ENCODE results near the gene MLC1. TPM values are rescaled to one million over a fixed set of nuclear protein-coding genes. Genes with fewer than 3 reads are reported as not detected.

The MLC1 gene
- total RNA-seq, 1 donor from 2014 or later, result not detected

- no peak for DNase-seq (ENCODE audit: low read depth)
- H3K4me3 ChIP-seq (ENCODE audit: low read depth, low read length), result no peak overlapping the region
- no peak for TF ChIP-seq CTCF (conservative IDR thresholded peaks at IDR 0.05; ENCODE audit: low read depth, low read length)
These were observed 36.0 kb upstream of the MLC1 start for GRCh38 chr22:50121202-50121740.

GRCh38 chr22:50119768-50120251 lies 34.6 kb upstream of the MLC1 start:
- DNase-seq (ENCODE audit: low read depth), result no peak
- no peak overlapping the region for H3K4me3 ChIP-seq (ENCODE audit: low read depth, low read length)
- TF ChIP-seq CTCF (conservative IDR thresholded peaks at IDR 0.05; ENCODE audit: low read depth, low read length), result no peak

DNA sequence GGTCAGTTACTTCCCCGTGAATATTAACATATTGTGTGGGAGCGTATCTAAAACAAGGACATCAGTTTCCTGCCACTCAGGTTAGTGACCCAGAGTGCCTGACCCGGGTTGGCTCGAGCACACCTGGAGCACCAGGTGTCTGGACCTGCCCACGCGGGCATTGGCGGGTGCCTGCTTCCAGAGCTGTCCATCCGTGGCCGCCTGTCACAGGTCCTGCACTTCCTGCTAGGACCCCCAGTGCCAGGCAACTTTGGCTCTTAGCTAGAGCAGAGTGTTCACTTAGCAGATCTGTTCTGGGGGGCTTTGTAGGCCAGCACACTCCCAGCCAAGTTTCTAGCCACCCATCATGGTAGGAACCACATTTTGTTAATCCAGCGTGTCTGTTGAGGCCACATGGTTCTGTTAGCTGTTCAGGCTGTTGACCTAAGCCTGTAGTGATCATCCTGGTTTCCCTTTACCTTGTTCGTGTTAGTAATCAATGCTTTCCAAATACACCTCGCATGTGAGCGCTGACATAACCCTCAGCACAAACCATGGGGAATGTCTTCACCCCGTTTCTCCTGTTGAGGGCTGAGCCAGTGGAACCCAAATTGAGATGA lies 34.0 kb upstream of the MLC1 start:
- no peak overlapping the region for H3K4me3 ChIP-seq (ENCODE audit: low read depth, low read length)
- TF ChIP-seq CTCF (conservative IDR thresholded peaks at IDR 0.05; ENCODE audit: low read depth, low read length), result no peak
- DNase-seq (ENCODE audit: low read depth), result no peak

DNA sequence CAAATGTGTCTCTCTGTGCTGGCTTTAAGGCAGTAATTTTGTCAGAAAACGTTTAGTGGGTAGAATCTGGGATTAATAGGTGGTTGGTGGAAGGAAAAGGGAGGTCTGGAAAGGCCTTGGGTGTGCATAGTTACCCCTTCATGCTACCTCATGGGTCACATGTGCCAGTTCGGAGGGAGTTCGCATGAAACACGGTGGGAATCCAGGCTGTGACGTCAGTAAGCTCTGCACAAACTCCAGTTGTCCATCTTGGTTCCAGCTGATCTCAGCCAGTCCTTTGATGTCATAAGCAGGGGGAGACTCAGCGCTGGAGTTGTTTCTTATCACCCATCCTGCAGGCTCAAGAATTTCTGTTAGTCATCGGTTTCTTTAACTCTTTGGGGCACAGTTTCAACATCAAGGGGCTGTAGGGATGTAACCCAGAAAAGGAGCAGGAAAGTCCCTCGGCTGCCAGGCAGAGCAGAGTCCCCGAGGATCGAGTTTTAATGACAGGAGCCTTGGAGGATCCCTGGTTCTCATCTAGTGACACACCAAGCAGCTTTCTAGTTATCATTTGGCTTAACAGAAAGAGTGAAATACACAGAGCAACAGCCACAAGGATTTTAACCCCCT lies 33.4 kb upstream of the MLC1 start:
- TF ChIP-seq CTCF (conservative IDR thresholded peaks at IDR 0.05; ENCODE audit: low read depth, low read length), result no peak
- H3K4me3 ChIP-seq (ENCODE audit: low read depth, low read length), result no peak overlapping the region
- peak; percentile 18 for DNase-seq (ENCODE audit: low read depth)

DNA sequence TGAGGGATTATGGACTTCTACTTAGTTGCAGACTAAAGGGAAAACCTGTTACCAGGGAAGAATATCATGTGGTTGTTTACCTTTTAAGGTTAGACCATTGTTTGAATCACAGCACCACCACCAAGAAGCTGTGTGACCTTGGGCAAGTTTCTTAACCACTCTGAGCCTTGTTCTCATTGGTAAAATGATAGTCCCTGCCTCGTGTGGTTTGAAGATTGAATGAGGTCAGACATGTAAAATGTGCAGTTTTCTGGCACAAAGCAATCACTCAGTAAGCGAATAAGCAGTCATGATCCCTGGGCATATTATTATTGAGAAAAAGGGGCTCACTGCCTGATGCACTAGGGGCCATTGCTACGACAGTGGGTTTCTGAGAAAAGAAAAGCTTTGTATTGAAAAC lies 32.9 kb upstream of the MLC1 start:
- DNase-seq (ENCODE audit: low read depth), result no peak
- TF ChIP-seq CTCF (conservative IDR thresholded peaks at IDR 0.05; ENCODE audit: low read depth, low read length), result no peak

GRCh38 chr22:50117168-50117762 lies 32.0 kb upstream of the MLC1 start:
- no peak for DNase-seq (ENCODE audit: low read depth)
- TF ChIP-seq CTCF (conservative IDR thresholded peaks at IDR 0.05; ENCODE audit: low read depth, low read length), result no peak
- H3K4me3 ChIP-seq (ENCODE audit: low read depth, low read length), result no peak overlapping the region

More for the DNA sequence above, 32.9 kb upstream of the MLC1 start:
- no peak overlapping the region for H3K4me3 ChIP-seq (ENCODE audit: low read depth, low read length)
